ENCODE measurements around the gene SCT. TPM values are rescaled to one million over a fixed set of nuclear protein-coding genes. Genes with fewer than 3 reads are reported as not detected.

Gene SCT
- total RNA-seq, 4 donors from 2014 or later: not detected

- TF ChIP-seq CTCF (IDR thresholded peaks at IDR 0.05; ENCODE audit: low read depth): no peak
Observed at GRCh38 chr11:653837-654236, 26.9 kb upstream of the SCT start.

GRCh38 chr11:650482-650881 lies 23.5 kb upstream of the SCT start:
- TF ChIP-seq CTCF (IDR thresholded peaks at IDR 0.05; ENCODE audit: low read depth): no peak

- no peak for TF ChIP-seq CTCF (IDR thresholded peaks at IDR 0.05; ENCODE audit: low read depth)
Observed at GRCh38 chr11:646214-646613, 19.2 kb upstream of the SCT start.

- TF ChIP-seq CTCF (IDR thresholded peaks at IDR 0.05; ENCODE audit: low read depth): no peak
Observed at GRCh38 chr11:645536-645935, 18.6 kb upstream of the SCT start.

- TF ChIP-seq CTCF (IDR thresholded peaks at IDR 0.05; ENCODE audit: low read depth): no peak
Observed at GRCh38 chr11:643849-644738, 17.1 kb upstream of the SCT start.

GRCh38 chr11:643366-643765 lies 16.4 kb upstream of the SCT start:
- TF ChIP-seq CTCF (IDR thresholded peaks at IDR 0.05; ENCODE audit: low read depth): no peak

- TF ChIP-seq CTCF (IDR thresholded peaks at IDR 0.05; ENCODE audit: low read depth): no peak
Observed at GRCh38 chr11:641806-642370, 14.9 kb upstream of the SCT start.
